GM18858 (cell line): ENCODE data around the gene RELB.

ENCODE experiments used
- ATAC-seq: cut with Tn5 transposase; IDR thresholded peaks from one replicate; pipeline ENCODE4 v1.9.1; 2021; ENCODE audit not compliant: unreplicated experiment

RELB gene

DNA sequence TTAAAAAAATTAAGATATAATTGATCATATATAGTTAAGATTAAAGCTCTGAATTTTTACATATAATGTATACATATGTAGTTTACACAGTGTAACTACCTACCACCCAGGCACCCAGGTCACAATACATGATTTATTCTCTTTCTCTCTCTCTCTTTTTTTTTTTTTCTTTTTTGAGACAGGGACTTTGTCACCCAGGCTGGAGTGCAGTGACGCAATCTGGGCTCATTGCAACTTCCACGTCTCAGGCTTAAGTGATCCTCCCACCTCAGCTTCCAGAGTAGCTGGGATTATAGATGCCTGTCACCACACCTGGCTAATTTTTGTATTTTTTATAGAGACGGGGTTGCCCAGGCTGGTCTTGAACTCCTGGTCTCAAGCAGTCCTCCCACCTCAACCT lies 18.8 kb downstream of the RELB start:
- ATAC-seq, result no peak

DNA sequence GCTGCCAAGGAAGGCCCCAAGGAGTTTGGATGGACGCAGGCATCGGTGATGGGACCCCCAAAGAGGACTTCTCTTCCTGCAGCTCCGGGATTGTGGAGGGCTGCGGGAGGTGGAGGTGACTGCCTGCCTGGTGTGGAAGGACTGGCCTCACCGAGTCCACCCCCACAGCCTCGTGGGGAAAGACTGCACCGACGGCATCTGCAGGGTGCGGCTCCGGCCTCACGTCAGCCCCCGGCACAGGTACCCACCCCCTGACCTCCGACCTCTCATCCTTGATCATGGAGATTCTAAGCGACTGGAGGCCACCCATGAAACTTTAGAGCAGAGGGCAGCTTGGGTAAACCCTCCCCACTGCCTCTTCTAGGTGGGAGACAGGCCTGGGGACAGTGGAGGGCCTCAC lies 20.7 kb downstream of the RELB start:
- ATAC-seq, result no peak

DNA sequence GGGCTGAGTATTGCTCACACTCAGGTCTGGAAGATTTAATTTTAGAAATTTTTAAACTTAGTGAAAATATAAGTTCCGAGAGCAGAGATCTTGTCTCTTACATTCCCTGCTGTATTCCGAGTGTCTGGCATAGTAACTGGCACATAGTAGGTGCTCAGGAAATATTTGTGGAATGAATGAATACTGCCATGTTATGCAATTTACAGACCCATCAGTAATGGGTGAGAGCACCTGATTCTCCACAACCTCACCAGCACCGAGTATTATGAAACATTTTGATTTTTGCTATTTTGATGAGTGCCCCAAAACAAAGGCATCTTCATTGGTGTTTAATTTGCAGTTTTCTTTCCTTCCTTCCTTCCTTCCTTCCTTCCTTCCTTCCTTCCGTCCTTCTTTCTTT lies 21.8 kb downstream of the RELB start:
- ATAC-seq, result no peak

DNA sequence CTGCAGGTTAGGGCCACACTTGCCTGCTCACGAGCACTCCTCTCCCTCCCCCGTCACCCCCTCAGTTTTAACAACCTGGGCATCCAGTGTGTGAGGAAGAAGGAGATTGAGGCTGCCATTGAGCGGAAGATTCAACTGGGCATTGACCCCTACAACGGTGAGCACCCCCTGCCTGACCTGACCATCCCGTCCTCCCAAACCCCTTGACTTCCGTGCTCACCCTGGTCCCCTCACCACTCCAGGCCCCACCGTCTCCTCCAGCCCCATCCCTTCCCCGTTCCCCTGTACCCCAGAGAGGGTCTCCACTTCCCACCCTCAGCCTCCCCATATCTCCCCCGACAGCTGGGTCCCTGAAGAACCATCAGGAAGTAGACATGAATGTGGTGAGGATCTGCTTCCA lies 24.0 kb downstream of the RELB start:
- no peak for ATAC-seq

DNA sequence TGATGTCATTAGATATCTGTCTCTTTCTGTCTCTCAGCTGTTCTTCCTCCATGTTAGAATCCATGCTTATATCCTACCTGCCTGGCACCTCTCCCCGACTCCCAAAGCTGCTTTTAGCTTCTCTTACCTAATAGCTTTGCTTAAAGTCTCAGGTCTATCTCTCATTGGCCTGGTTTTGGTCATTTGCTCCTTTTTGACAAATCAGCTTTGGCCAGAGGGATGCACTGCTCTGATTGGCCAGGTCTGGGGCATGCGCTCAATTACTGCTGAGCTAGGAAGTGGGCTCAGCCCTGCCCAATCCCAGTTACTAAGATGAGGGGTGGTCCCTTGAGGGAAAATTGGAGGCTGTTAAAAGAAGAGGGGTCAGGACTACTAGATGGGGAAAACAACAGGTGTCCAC lies 26.1 kb downstream of the RELB start:
- ATAC-seq, result no peak

DNA sequence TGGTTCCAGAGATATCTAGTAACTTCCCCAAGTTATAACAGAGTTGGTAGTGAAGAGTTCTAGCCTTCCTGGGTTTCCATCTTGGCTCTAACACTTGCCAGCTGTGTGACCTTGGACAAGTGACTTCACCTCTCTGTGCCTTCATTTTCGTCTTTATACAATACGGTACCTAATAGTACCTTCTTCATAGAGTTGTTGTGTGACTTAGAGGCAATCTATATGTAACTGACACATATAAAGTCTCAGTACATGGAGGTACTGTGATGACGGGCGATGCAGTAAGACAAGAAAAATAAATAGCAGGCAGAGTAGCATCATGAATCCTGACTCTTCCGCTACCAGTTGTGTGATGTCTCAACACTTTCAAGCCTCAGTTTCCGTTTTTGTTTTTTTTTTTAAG lies 29.6 kb downstream of the RELB start:
- ATAC-seq, result no peak

DNA sequence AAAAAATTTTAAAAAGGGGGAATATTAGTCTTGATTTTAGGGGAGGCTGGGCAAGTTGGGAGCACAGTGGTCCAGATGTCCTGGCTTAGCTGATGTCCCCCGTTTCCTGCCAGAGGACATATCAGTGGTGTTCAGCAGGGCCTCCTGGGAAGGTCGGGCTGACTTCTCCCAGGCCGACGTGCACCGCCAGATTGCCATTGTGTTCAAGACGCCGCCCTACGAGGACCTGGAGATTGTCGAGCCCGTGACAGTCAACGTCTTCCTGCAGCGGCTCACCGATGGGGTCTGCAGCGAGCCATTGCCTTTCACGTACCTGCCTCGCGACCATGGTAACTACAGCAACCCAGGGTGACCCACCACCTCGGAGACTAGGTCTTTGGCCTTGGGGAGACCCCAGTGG lies 31.2 kb downstream of the RELB start:
- ATAC-seq, result no peak

DNA sequence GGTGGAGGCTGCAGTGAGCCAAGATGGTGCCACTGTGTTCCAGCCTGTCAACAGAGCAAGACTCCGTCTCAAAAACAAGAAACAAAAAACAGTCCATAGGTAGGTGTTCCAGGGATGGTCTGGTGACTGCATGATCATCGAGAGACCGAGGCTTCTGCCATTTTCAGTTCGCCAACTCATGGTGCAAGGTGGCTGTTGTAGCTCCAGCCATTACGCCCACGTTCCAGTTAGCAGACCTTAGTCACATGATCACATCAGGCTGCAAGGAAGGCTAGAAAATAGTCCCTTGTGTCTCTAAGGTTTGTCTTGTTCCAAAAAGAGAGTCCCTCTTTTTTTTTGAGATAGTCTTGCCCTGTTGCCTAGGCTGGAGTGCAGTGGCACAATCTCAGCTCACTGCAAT lies 34.5 kb downstream of the RELB start:
- ATAC-seq, result no peak

DNA sequence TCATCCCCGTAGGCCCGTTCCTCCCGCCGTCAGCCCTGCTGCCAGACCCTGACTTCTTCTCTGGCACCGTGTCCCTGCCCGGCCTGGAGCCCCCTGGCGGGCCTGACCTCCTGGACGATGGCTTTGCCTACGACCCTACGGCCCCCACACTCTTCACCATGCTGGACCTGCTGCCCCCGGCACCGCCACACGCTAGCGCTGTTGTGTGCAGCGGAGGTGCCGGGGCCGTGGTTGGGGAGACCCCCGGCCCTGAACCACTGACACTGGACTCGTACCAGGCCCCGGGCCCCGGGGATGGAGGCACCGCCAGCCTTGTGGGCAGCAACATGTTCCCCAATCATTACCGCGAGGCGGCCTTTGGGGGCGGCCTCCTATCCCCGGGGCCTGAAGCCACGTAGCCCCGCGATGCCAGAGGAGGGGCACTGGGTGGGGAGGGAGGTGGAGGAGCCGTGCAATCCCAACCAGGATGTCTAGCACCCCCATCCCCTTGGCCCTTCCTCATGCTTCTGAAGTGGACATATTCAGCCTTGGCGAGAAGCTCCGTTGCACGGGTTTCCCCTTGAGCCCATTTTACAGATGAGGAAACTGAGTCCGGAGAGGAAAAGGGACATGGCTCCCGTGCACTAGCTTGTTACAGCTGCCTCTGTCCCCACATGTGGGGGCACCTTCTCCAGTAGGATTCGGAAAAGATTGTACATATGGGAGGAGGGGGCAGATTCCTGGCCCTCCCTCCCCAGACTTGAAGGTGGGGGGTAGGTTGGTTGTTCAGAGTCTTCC lies 36.3 kb downstream of the RELB start:
- no peak for ATAC-seq

DNA sequence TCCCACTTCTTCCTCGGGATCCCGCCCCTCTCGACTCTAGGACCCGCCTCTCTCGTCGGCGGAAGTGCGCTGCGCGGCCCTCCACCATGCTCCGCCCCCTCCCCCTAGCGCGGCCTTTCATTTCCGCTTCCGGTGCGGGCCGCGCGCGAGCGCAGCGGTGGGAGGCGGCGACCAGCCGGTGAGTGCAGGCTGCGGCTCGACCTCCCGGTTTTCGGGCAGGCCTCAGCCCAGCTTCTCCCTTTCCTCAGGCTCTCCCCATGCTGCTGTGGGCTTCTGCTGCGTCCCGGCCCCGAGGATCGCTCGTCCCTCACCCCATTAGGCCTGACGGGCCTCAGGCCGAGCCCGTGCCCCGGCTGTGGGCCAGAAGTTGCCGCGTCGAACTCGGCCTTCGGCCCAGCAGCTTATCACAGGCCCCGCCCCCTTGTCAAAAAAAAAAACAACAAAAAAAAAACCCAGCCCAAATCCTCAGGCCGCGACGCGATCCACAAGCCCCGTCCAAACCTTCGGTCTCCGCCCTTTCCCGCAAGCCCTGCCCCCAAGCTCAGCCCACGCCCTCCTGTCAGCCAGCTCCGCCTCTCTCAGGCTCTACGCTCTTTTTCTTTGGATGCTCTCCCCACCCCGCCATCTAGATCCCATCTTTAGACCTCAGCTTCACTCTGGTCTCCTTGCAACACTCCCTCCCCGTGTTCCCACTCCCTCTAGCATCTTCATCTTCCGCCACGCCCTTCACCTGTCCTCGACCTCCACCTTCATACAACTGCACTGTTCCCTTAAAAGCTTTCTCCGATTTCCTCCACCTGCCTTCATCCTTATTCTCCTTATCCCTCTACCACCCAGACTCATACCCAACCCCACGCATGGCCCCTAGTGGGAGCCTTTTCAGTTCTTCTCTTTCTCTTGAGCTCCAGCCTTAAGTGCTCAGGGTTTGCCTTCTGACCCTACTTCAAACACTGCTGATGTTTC lies 37.9 kb downstream of the RELB start, which contains the start of gene CLASRP:
CLASRP (plus strand) TSS at position 115 of the 963 bp plus-strand sequence. CDS start 1,168 bp downstream, outside the sequence.
- ATAC-seq, result no peak

DNA sequence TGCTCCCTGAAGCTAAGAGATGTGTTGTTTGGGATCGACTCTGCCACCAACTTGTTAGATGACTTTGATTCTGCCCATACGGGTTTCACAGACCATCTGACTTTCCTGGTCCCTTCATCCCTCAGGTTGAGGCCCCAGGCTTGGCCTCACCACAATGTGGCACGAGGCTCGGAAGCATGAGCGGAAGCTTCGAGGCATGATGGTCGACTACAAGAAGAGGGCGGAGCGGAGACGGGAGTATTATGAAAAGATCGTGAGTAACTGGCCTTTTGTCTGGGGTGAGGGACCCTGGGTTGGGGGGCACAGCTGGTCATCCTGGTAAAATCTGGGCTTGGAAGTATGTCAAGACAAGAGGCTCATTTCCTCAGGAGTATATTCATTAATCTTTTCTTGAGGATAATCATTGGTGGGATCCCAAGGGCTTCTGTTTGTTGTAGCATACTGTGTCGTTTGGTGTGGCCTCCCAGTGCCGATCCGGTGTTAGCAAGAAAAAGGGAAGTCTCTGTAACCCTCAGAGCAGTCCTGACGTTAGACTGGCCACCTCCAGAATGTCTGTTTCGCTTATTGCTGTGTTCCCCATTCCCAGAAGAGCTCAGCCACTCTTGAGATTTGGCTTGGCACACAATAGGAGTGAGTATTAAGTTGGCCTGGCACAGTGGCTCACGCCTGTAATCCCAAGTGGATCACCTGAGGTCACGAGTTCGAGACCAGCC lies 39.0 kb downstream of the RELB start:
- no peak for ATAC-seq

DNA sequence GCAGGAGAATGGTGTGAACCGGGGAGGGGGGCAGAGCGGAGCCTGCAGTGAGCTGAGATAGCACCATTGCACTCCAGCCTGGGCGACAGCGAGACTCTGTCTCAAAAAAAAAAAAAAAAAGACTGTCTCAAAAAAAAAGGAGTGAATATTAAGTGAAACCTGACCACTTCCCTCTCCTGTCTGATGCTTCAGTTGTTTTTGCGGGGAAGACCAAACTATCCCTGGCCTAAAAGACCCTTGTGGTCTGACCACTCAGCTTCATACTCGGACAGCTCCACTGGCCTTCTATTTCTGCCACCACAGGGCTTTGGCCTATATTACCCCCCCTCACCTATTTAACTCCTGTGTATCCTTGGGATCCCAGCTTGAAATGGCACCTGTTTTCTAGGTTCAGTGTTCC lies 39.9 kb downstream of the RELB start:
- no peak for ATAC-seq

DNA sequence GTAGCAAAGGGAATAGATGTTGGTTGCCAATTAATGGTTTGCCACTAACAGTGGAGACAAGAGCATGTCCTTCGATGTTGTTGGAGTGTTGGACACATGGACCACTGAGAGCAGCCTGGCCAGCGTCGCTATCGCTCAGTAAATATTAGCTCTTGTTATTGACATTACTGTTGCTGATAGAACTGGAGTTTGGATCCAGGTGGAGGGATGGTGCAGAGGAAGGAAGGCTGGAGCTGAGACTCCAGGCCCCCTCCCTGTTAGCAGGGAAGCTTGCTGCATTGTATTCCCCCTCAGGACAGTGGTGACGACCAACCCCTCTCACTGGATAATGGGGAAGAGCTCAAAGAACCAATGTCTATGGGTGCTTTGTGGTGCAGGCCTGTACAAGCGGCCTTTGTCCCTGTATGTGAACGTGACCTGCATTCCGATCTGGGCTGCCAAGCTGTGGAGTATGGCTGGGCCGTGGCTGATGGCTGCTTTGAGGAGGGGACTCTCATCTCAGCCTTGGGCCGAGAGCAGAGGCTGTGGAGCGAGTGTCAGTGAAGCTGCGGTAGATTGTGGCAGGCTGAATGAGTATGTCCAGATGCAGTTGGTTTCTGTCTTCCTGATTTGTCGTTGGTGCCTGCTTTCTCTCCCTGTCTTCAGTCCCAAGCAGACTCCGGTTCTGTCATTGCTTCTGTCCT lies 44.5 kb downstream of the RELB start:
- no peak for ATAC-seq

DNA sequence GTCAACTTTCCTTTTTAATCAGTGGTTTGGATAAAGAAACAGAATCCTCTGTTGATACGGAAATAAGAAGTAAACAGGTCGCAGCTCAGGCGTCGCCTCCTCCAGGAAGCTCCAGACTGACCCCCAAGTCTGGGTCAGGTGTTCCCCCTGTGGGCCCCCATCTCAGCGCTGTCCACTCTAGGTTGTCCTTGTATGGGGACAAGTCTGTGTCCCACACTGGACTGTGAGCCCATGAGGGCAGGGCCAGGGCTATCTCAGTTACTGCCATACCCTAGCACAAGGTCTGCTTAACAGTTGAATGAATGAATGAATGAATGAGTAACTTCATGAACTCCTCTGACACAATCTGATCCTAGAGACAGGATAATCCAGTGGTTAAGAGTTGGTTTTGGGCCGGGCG lies 45.1 kb downstream of the RELB start:
- ATAC-seq, result no peak

DNA sequence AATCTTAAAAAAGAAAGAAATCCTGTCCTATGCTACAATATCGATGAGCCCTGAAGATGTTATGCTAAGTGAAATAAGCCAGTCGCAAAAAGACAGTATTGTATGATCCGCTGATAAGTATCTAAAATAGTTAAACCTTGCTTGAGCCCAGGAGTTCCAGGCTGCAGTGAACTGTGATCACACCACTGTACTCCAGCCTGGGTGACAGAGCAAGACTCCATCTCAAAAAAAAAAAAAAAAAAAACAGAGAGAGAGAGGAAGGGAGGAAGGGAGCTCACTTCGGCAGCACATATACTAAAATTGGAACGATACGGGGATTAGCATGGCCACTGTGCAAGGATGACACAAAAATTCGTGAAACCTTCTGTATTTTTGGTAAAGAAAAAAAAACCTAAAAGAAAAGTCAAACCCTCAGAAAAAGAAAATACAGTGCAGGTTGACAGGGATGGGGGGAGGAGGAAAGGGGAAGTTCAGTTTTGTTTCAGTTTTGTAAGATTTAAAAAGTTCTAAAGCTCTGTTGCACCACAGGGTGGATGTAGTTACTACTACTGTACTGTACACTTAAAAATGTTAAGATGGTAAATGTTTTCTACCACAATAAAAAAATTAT lies 46.0 kb downstream of the RELB start:
- ATAC-seq, result peak; percentile 65

DNA sequence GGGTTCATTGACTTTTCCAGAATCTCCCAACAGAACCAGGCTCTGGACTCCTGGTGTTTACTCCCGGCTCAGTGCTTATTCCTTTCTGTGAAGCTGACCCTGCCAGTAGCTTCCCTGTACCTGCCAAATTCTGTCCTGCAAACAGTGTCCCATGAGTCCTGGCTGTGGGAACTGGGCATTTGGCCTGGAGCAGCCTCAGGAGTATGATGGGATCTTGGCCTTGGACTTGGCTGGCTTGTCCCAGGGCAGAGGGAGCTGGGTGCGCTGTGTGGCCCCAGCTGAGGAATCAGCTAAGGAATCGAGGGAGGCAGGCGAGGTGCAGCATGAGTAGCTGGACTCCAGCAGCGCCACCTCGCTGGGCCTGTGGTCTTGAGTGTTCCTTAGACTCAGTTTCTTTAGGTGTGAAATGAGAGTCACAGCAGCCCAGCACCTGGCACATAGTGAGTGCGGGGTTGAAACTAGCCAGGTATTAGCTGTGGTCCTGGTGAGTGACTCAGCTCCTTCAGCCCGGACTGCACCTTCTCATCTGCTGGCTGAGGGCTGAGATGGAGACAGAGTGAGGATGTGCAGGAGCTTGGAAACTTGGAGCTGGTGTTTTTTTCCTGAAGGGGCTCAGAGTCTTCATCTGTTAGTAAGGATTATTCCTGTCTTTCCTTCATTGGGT lies 47.9 kb downstream of the RELB start:
- no peak for ATAC-seq

DNA sequence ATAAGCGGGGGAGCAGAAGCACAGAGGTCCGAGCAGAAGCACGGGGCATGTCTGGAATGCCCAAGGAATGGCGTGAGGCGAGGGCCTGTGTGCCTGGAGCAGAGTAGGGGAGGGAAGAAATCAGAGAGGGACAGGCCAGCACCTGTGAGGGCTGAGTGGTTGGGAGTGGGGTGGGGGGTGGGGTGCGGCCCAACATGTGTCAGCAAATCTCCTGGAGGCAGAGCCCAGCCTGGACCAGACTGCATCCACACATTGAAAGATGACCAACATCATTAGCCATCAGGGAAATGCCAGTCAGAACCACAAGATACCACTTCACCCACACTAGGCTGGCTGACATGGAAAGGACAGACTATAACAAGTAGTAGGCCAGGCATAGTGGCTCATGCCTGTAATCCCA lies 48.8 kb downstream of the RELB start:
- no peak for ATAC-seq

DNA sequence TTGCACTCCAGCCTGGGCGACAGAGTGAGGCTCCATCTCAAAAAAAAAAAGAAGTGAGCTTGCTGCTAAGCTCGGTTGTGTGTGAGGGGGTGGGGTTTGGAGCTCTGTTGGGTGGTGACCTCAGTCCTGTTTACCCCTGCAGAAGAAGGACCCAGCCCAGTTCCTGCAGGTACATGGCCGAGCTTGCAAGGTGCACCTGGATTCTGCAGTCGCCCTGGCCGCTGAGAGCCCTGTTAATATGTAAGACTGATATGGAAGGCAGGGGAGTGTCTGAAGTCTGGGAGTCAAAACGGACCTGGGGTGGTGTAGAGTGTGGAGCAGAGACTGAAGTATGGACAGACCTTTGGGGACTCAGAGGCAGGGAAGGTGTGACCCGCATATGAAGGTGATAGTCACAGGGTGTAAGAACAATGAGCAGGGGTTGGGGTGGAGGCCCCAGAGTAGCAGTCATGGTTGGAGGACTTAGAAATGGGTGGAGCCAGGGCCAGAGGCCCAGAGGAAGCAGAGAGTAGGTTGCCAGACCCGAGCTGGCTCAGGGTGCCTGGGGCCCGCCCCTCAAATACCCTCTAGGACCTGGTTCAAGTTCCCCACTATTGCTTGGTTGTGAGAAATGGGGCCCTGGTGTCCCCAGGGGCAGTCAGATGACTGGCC lies 50.8 kb downstream of the RELB start:
- no peak for ATAC-seq

DNA sequence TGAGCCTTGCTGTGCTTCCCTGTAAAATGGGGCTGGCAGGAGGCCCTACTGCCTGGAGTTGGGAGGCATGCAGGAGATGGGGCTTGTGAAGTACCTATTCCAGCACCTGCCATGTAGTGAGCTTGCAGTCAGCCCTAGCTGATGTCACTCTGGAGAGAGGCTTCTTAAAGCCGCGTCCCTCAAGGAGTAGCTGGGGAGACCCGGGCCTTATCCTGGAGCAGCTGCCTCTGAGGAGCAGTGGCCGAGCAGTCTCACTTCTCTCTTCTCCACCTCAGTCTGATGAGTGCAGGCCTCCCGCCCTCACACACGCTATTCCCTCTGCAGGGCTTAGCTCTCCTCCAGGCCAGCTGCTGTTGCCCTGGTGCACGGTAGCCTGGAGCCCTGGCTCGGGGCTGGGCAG lies 55.6 kb downstream of the RELB start:
- ATAC-seq, result no peak
